ENCODE results near the gene BACH2. TPM values are rescaled to one million over a fixed set of nuclear protein-coding genes. Genes with fewer than 3 reads are reported as not detected.

Gene BACH2
- total RNA-seq, 1 donor from 2014 or later, result 88.8 TPM

- H3K4me3 Mint-ChIP-seq (ENCODE audit: low read depth), result no peak overlapping the region
- no peak for DNase-seq (ENCODE audit: low spot score)
- no peaks in the 10 kb centered on the region for H3K27me3 Mint-ChIP-seq (ENCODE audit: low read depth)
- H3K36me3 Mint-ChIP-seq (ENCODE audit: low read depth), result peaks cover 83% of the 10 kb centered on the region
- intact Hi-C loops (cut with micrococcal nuclease), result loop anchor here (10.0 kb wide), 1 partner anchor 625 kb away; the partner anchor contains the start of gene MAP3K7
- H3K27ac Mint-ChIP-seq, result peak overlapping the region; percentile 15
- H3K9me3 Mint-ChIP-seq, result no peaks in the 10 kb centered on the region
- peaks cover 73% of the 10 kb centered on the region for H3K4me1 Mint-ChIP-seq (ENCODE audit: low read depth)
These were observed 336.8 kb downstream of the BACH2 start for GRCh38 chr6:89959883-89960282.

- no peak for DNase-seq (ENCODE audit: low spot score)
- H3K27ac Mint-ChIP-seq, result peak overlapping the region; percentile 82
- H3K4me1 Mint-ChIP-seq (ENCODE audit: low read depth), result peaks cover 87% of the 10 kb centered on the region
- H3K27me3 Mint-ChIP-seq (ENCODE audit: low read depth), result no peaks in the 10 kb centered on the region
- intact Hi-C loops (cut with micrococcal nuclease), result loop anchor here (10.0 kb wide), 1 partner anchor 629 kb away; the partner anchor contains the start of gene MAP3K7
- H3K36me3 Mint-ChIP-seq (ENCODE audit: low read depth), result peaks cover 72% of the 10 kb centered on the region
- H3K4me3 Mint-ChIP-seq (ENCODE audit: low read depth), result no peak overlapping the region
- no peaks in the 10 kb centered on the region for H3K9me3 Mint-ChIP-seq
These were observed 340.5 kb downstream of the BACH2 start for GRCh38 chr6:89956182-89956581.

- no peak for DNase-seq (ENCODE audit: low spot score)
- peaks cover 81% of the 10 kb centered on the region for H3K4me1 Mint-ChIP-seq (ENCODE audit: low read depth)
- H3K4me3 Mint-ChIP-seq (ENCODE audit: low read depth), result peak overlapping the region; percentile 23
- peaks cover 72% of the 10 kb centered on the region for H3K36me3 Mint-ChIP-seq (ENCODE audit: low read depth)
- peak overlapping the region; percentile 82 for H3K27ac Mint-ChIP-seq
- no peaks in the 10 kb centered on the region for H3K27me3 Mint-ChIP-seq (ENCODE audit: low read depth)
- intact Hi-C loops (cut with micrococcal nuclease), result loop anchor here (2.0 to 10.0 kb wide), 2 partner anchors 53 to 629 kb away; partner anchors contain the start of gene MAP3K7
- no peaks in the 10 kb centered on the region for H3K9me3 Mint-ChIP-seq
These were observed 341.3 kb downstream of the BACH2 start for GRCh38 chr6:89955364-89955763.

DNA sequence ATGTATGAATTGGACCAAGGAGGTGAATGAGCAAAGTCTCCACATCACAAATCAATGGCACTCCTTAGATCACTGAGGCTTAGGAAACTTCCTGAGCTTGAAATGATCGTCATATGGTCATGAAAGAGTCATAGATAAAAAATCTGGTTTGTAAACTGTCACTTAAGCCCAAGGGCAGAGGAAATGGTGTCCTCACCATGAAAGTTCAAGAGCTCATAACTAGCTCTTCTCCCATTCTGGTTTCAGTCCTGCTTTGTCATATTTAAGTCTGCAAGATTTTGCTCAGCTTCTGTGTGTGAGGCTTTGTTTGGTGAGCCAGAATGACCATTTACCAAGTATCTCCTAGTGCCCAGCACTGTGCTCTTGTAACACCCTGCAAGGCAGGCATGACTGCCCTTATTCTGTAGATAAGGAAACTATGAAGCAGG lies 341.9 kb downstream of the BACH2 start:
- Mint-ChIP-seq H3K27ac (peak overlapping the region; percentile 82), H3K27me3 (ENCODE audit: low read depth) (no peaks in the 10 kb centered on the region), H3K4me1 (ENCODE audit: low read depth) (peaks cover 77% of the 10 kb centered on the region), H3K36me3 (ENCODE audit: low read depth) (peaks cover 72% of the 10 kb centered on the region), H3K4me3 (ENCODE audit: low read depth) (peak overlapping the region; percentile 51), H3K9me3 (no peaks in the 10 kb centered on the region)
- intact Hi-C loops (cut with micrococcal nuclease), result loop anchor here (1.0 to 10.0 kb wide), 9 partner anchors 54 to 630 kb away; partner anchors contain the start of gene MAP3K7
- no peak for DNase-seq (ENCODE audit: low spot score)

- Mint-ChIP-seq H3K36me3 (ENCODE audit: low read depth) (peaks cover 78% of the 10 kb centered on the region), H3K4me3 (ENCODE audit: low read depth) (peak overlapping the region; percentile 49), H3K27me3 (ENCODE audit: low read depth) (no peaks in the 10 kb centered on the region), H3K4me1 (ENCODE audit: low read depth) (peaks cover 67% of the 10 kb centered on the region), H3K27ac (peak overlapping the region; percentile 76), H3K9me3 (no peaks in the 10 kb centered on the region)
- intact Hi-C loops (cut with micrococcal nuclease), result loop anchor here (1.0 to 10.0 kb wide), 12 partner anchors 27 to 632 kb away; partner anchors contain the start of gene MAP3K7
- peak; percentile 53 for DNase-seq (ENCODE audit: low spot score)
These were observed 344.0 kb downstream of the BACH2 start for GRCh38 chr6:89952686-89953085.

DNA sequence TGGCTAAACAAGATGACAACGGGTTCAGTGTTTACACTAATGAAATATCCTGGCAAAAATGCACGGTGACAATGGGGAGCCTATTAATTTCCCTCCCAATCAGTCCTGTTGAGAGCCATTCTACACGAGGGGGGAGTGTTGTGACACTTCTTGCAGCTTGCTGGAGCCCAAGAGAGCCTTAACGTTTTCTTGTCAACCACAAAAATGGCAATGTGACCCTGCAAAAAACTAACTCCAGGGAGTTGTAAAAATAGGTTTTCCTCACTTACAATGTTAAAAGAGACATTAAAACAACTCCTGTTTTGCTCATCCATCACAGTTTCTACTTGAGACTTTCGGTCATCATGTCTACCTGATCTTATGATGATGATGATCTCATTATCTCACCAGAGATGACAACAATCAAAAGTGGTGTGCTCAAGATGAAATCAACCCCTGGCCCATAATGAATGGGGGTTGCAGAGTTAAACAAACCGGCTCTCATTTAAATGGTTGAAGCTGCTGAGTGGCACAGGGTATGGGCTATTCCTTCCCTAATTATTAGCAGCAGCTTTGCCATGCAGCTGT lies 344.5 kb downstream of the BACH2 start:
- H3K9me3 Mint-ChIP-seq, result no peaks in the 10 kb centered on the region
- H3K4me3 Mint-ChIP-seq (ENCODE audit: low read depth), result peak overlapping the region; percentile 49
- H3K27ac Mint-ChIP-seq, result peak overlapping the region; percentile 76
- no peak for DNase-seq (ENCODE audit: low spot score)
- H3K36me3 Mint-ChIP-seq (ENCODE audit: low read depth), result peaks cover 81% of the 10 kb centered on the region
- intact Hi-C loops (cut with micrococcal nuclease), result loop anchor here (1.0 to 10.0 kb wide), 12 partner anchors 27 to 633 kb away; partner anchors contain the start of gene MAP3K7
- H3K27me3 Mint-ChIP-seq (ENCODE audit: low read depth), result no peaks in the 10 kb centered on the region
- peaks cover 68% of the 10 kb centered on the region for H3K4me1 Mint-ChIP-seq (ENCODE audit: low read depth)

DNA sequence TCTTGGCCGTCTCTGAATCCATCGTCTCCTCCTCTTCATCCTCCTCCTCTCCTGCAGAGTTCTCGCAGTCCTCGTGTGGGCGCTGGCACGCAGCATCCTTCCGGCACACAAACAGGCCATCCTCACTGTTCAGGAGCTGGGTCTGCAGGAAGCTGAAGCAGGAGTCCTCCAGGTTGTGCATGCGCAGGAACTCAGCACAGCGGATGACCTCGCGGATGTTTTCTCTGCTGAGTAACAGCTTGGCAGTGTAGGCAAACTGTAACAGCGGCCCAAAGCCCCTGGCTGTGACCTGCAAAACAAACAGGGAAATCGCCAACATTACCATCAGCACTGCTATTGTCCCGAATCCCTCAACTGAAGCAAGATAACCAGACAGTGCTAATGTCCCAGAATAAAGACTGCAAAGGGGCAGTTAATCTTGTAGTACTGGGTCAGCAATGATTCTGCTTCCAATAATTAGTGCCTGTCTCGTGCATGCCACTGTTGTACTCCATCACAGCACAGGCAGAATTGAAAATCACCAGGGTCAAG lies 345.0 kb downstream of the BACH2 start:
- Mint-ChIP-seq H3K4me3 (ENCODE audit: low read depth) (peak overlapping the region; percentile 49), H3K36me3 (ENCODE audit: low read depth) (peaks cover 81% of the 10 kb centered on the region), H3K27ac (peak overlapping the region; percentile 76), H3K9me3 (no peaks in the 10 kb centered on the region), H3K4me1 (ENCODE audit: low read depth) (peaks cover 69% of the 10 kb centered on the region), H3K27me3 (ENCODE audit: low read depth) (no peaks in the 10 kb centered on the region)
- DNase-seq (ENCODE audit: low spot score), result no peak
- intact Hi-C loops (cut with micrococcal nuclease), result loop anchor here (1.0 to 10.0 kb wide), 12 partner anchors 28 to 633 kb away; partner anchors contain the start of gene MAP3K7

- Mint-ChIP-seq H3K36me3 (ENCODE audit: low read depth) (peaks cover 81% of the 10 kb centered on the region), H3K4me1 (ENCODE audit: low read depth) (peaks cover 66% of the 10 kb centered on the region), H3K27ac (peak overlapping the region; percentile 59), H3K4me3 (ENCODE audit: low read depth) (no peak overlapping the region), H3K27me3 (ENCODE audit: low read depth) (no peaks in the 10 kb centered on the region), H3K9me3 (no peaks in the 10 kb centered on the region)
- intact Hi-C loops (cut with micrococcal nuclease), result loop anchor here (5.0 to 10.0 kb wide), 6 partner anchors 76 to 634 kb away; partner anchors contain the start of gene MAP3K7
- no peak for DNase-seq (ENCODE audit: low spot score)
These were observed 345.7 kb downstream of the BACH2 start for GRCh38 chr6:89950879-89951391.

DNA sequence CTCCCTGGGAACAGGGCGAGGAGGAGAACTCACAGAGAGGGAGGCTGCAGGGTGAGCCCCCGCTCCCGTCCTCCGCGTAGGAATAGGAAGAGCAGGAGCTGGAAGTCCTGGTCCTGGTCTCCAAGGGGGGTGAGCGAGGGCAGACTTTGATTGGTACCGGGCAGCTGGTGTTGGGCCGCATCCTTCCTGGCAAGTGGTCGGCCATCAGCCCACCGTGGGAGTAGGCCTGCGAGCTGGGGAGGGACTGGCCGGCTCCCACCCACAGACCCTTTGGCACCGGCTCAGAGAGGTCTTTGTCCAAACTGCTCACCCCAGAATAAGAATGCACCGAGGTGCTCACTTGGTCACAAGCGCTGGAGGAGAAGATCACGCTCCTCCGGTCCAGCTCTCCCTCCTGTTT lies 346.2 kb downstream of the BACH2 start:
- no peaks in the 10 kb centered on the region for H3K9me3 Mint-ChIP-seq
- no peaks in the 10 kb centered on the region for H3K27me3 Mint-ChIP-seq (ENCODE audit: low read depth)
- H3K27ac Mint-ChIP-seq, result no peak overlapping the region
- no peak overlapping the region for H3K4me3 Mint-ChIP-seq (ENCODE audit: low read depth)
- H3K4me1 Mint-ChIP-seq (ENCODE audit: low read depth), result peaks cover 62% of the 10 kb centered on the region
- intact Hi-C loops (cut with micrococcal nuclease), result loop anchor here (5.0 to 10.0 kb wide), 6 partner anchors 77 to 634 kb away; partner anchors contain the start of gene MAP3K7
- DNase-seq (ENCODE audit: low spot score), result no peak
- H3K36me3 Mint-ChIP-seq (ENCODE audit: low read depth), result peaks cover 81% of the 10 kb centered on the region

DNA sequence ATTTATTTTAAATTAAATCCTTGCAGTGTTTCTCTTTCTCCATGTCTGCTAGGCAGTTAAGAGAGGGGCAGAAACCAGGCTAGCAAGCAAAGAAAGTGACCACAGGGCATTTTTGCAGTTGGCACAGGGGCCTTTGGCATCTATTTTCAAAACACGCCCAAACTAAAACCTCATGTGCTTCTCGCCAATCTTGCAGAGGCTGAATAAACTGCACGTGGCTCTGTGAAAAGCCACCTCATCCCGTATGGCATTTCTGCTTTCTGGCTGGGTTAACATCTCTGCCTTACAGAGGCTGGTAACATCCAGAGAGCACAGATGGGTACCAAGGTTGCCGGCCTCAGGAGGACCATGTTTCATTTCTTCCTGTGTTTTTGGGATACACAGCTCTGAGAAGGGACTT lies 347.8 kb downstream of the BACH2 start:
- Mint-ChIP-seq H3K27ac (no peak overlapping the region), H3K4me1 (ENCODE audit: low read depth) (peaks cover 62% of the 10 kb centered on the region), H3K36me3 (ENCODE audit: low read depth) (peaks cover 84% of the 10 kb centered on the region), H3K9me3 (no peaks in the 10 kb centered on the region), H3K4me3 (ENCODE audit: low read depth) (no peak overlapping the region), H3K27me3 (ENCODE audit: low read depth) (no peaks in the 10 kb centered on the region)
- DNase-seq (ENCODE audit: low spot score), result no peak
- intact Hi-C loops (cut with micrococcal nuclease), result no loop called here

DNA sequence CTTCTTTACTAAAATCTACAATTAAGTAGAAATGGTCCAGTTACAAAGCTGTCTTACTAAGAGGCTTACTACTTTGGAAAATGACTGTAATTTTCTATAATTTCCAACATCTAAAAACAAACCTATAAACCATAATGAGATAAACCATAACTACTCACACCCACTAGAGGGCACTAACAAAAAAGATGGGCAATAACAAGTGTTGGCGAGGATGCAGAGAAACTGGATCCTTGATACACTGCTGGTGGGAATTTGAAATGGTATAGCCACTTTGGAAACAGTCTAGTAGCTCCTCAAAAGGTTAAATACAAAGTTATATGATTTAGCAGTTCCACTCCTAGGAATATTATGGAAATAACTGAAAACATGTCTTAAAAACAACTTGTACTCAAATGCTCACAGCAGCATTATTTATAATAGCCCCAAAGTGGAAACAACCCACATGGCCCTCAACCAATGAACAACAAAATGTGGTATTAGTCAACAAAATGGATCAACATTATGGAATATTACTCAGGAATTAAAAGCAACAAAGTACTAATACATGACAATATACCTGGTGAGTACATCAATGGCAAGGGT lies 351.7 kb downstream of the BACH2 start:
- peak overlapping the region; percentile 33 for H3K27ac Mint-ChIP-seq
- H3K9me3 Mint-ChIP-seq, result no peaks in the 10 kb centered on the region
- intact Hi-C loops (cut with micrococcal nuclease), result no loop called here
- H3K4me3 Mint-ChIP-seq (ENCODE audit: low read depth), result no peak overlapping the region
- H3K27me3 Mint-ChIP-seq (ENCODE audit: low read depth), result no peaks in the 10 kb centered on the region
- peaks cover 87% of the 10 kb centered on the region for H3K36me3 Mint-ChIP-seq (ENCODE audit: low read depth)
- H3K4me1 Mint-ChIP-seq (ENCODE audit: low read depth), result peaks cover 48% of the 10 kb centered on the region
- no peak for DNase-seq (ENCODE audit: low spot score)

- intact Hi-C loops (cut with micrococcal nuclease), result no loop called here
- Mint-ChIP-seq H3K4me1 (ENCODE audit: low read depth) (peaks cover 44% of the 10 kb centered on the region), H3K27ac (peak overlapping the region; percentile 33), H3K36me3 (ENCODE audit: low read depth) (peaks cover 85% of the 10 kb centered on the region), H3K27me3 (ENCODE audit: low read depth) (no peaks in the 10 kb centered on the region), H3K9me3 (no peaks in the 10 kb centered on the region), H3K4me3 (ENCODE audit: low read depth) (no peak overlapping the region)
- DNase-seq (ENCODE audit: low spot score), result no peak
These were observed 352.4 kb downstream of the BACH2 start for GRCh38 chr6:89944181-89944755.

Data from activated T-helper 2 cell treated with anti-CD3 and anti-CD28 coated beads, Interferon-gamma antibody, Interleukin-2, Interleukin-4, amounts not matched to agents 10 μg/mL and 5 μg/mL and 100 μg/mL, durations not matched to agents 14 hours and 24 hours and 36 hours (primary cell).